SH-SY5Y (cell line): ENCODE data around the gene PDE4D.

Source experiments
- GATA2 ChIP-seq: IDR thresholded peaks from 2 replicates; pipeline ENCODE4 v1.6.1; 2011; ENCODE audit warnings: mild to moderate bottlenecking, low read depth, low read length
- GATA3 ChIP-seq: IDR thresholded peaks from 2 replicates; pipeline ENCODE4 v1.6.1; 2011; ENCODE audit warnings: low read depth, mild to moderate bottlenecking, low read length, moderate library complexity

DNA sequence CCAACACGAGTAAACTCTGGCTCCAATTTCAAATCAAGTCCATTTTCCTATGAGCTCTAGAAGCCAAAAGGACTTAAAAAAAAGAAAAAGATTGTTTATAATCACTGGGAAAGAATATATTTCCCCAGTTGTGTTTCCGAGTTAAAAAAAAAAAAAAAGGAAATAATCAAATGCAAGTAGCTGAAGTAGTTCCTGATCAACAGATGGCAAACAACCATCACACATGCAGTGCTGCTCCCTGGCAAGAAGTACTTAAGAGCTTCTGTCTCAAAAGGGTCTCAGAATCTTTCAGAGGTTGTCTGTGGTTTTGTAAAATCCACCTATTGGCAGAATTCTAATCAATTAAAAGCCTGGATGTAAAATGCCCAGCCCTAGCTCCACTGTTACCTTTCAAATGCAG, 922.8 kb downstream of the PDE4D start:
- no peak for TF ChIP-seq GATA2
- TF ChIP-seq GATA3: no peak
